Measurements from ENCODE around the gene HEATR5B. TPM values are rescaled to one million over a fixed set of nuclear protein-coding genes. Genes with fewer than 3 reads are reported as not detected.

Gene HEATR5B
- total RNA-seq, 1 experiment from 2014 or later, result 16.1 TPM

DNA sequence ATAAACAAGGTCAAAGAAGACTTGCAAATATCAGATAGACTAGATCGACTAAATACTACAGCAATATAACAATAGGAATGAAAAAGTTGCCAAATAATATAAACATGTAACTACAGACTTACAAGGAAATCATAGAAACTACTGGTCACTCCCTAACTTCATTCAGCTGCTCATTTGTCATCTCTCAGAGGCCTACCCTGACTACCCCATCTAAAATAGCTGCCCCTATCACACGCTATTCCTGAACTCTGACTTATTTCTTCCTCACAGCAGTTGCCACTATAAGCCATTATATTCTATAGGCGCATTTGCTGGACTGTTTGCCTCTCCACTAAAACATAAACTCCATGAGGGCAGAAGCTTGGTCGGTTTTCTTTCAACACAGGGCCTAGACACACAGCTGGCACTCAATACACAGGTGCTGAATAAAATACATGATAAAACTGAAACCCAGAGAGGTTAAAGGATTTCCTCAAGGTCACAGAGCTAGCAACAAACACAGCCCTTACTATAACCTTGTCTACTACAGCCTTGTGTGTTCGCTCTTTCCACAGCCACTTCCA is 119.6 kb downstream of the HEATR5B start:
- DNase-seq, result no peak
- H3K9me3 ChIP-seq, result no peaks in the 10 kb centered on the region
- BruUV-seq (replicated peaks), result no TSS peak
- intact Hi-C loops (cut with micrococcal nuclease; ENCODE audit: unreplicated experiment), result loop anchor here (5.0 kb wide), 1 partner anchor 118 kb away; the partner anchor contains the start of genes GPATCH11 and HEATR5B
- no peak overlapping the region for H3K4me3 ChIP-seq (ENCODE audit: low read depth, low read length)
- peaks cover 31% of the 10 kb centered on the region for H3K36me3 Mint-ChIP-seq (ENCODE audit: insufficient read depth, unreplicated experiment)
- no peaks in the 10 kb centered on the region for H3K9me3 Mint-ChIP-seq (ENCODE audit: unreplicated experiment)
- H3K36me3 ChIP-seq (ENCODE audit: control insufficient read depth, insufficient read depth, low read length), result no peaks in the 10 kb centered on the region
- ChIA-PET CTCF (no interaction called here), POLR2A (no interaction called here)
- H3K4me1 Mint-ChIP-seq (ENCODE audit: low read depth, unreplicated experiment), result peaks cover 33% of the 10 kb centered on the region
- H3K4me1 ChIP-seq, result peaks cover 36% of the 10 kb centered on the region
- H3K27ac Mint-ChIP-seq (ENCODE audit: unreplicated experiment), result peak overlapping the region; percentile 36
- H3K4me3 Mint-ChIP-seq (ENCODE audit: unreplicated experiment), result peak overlapping the region; percentile 98
- TF ChIP-seq, protein P1, sequence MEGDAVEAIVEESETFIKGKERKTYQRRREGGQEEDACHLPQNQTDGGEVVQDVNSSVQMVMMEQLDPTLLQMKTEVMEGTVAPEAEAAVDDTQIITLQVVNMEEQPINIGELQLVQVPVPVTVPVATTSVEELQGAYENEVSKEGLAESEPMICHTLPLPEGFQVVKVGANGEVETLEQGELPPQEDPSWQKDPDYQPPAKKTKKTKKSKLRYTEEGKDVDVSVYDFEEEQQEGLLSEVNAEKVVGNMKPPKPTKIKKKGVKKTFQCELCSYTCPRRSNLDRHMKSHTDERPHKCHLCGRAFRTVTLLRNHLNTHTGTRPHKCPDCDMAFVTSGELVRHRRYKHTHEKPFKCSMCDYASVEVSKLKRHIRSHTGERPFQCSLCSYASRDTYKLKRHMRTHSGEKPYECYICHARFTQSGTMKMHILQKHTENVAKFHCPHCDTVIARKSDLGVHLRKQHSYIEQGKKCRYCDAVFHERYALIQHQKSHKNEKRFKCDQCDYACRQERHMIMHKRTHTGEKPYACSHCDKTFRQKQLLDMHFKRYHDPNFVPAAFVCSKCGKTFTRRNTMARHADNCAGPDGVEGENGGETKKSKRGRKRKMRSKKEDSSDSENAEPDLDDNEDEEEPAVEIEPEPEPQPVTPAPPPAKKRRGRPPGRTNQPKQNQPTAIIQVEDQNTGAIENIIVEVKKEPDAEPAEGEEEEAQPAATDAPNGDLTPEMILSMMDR (IDR thresholded peaks at IDR 0.05; ENCODE audit: insufficient read depth in 1 of 2, low read depth in 1 of 2, low read length in 1 of 2, severe bottlenecking in 1 of 2, unreplicated experiment in 1 of 2), result no peak
- no peaks in the 10 kb centered on the region for H3K27me3 Mint-ChIP-seq (ENCODE audit: insufficient read depth, unreplicated experiment)
- H3K27me3 ChIP-seq (replicated peaks; ENCODE audit: control insufficient read depth, insufficient read depth, low read length), result no peaks in the 10 kb centered on the region

DNA sequence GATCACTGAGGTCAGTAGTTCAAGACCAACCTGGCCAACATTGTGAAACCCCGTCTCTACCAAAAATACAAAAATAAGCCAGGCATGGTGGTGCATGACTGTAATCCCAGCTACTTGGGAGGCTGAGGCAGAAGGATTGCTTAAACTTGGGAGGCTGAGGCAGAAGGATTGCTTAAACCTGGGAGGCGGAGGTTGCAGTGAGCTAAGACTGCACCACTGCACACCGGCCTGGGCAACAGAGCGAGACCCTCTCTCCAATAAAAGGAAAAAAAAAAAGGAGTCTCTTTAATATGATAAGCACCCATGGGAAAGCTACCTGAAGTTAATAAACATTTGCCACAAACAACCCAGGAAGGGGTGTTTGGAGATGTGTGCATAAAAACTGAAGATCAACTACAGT is 120.4 kb downstream of the HEATR5B start:
- H3K27me3 ChIP-seq (replicated peaks; ENCODE audit: control insufficient read depth, insufficient read depth, low read length), result no peaks in the 10 kb centered on the region
- H3K4me1 ChIP-seq, result peaks cover 36% of the 10 kb centered on the region
- Mint-ChIP-seq H3K36me3 (ENCODE audit: insufficient read depth, unreplicated experiment) (peaks cover 31% of the 10 kb centered on the region), H3K9me3 (ENCODE audit: unreplicated experiment) (no peaks in the 10 kb centered on the region), H3K4me1 (ENCODE audit: low read depth, unreplicated experiment) (peaks cover 33% of the 10 kb centered on the region), H3K27ac (ENCODE audit: unreplicated experiment) (no peak overlapping the region), H3K27me3 (ENCODE audit: insufficient read depth, unreplicated experiment) (no peaks in the 10 kb centered on the region), H3K4me3 (ENCODE audit: unreplicated experiment) (peak overlapping the region; percentile 54)
- no peaks in the 10 kb centered on the region for H3K36me3 ChIP-seq (ENCODE audit: control insufficient read depth, insufficient read depth, low read length)
- intact Hi-C loops (cut with micrococcal nuclease; ENCODE audit: unreplicated experiment), result no loop called here
- TF ChIP-seq, protein P1 (IDR thresholded peaks at IDR 0.05; ENCODE audit: insufficient read depth in 1 of 2, low read depth in 1 of 2, low read length in 1 of 2, severe bottlenecking in 1 of 2, unreplicated experiment in 1 of 2), result no peak
- no peaks in the 10 kb centered on the region for H3K9me3 ChIP-seq
- no TSS peak for BruUV-seq (replicated peaks)
- DNase-seq, result no peak
- H3K4me3 ChIP-seq (ENCODE audit: low read depth, low read length), result no peak overlapping the region
- CTCF ChIA-PET, result no interaction called here
- POLR2A ChIA-PET, result interaction anchor here (0.7 kb wide), 1 partner anchor 52 kb away, joined by 6 read pairs; no protein-coding TSS in a partner anchor

DNA sequence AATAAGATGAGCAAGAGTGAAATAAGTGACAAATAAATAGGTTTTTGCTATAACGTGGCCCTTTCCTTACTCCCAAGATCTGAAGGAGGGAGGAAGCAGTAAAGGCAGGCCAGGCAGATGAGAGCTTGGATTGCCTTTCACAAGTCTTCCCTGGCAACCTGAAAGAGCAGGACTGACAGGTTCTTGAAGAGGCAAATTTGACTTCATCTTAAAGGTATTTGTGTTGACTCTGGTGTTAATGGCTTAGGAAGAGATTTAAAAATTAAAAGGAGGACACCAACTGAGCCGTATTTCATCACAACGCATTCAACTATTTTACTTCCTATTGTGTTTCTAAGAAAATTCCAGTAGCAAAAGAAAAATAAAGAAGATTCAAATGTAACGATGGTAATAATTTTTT is 121.1 kb downstream of the HEATR5B start:
- Histone ChIP-seq H3K4me1 (peaks cover 30% of the 10 kb centered on the region), H3K9me3 (no peaks in the 10 kb centered on the region), H3K27me3 (replicated peaks; ENCODE audit: control insufficient read depth, insufficient read depth, low read length) (no peaks in the 10 kb centered on the region), H3K4me3 (ENCODE audit: low read depth, low read length) (no peak overlapping the region), H3K36me3 (ENCODE audit: control insufficient read depth, insufficient read depth, low read length) (no peaks in the 10 kb centered on the region)
- peak overlapping the region; percentile 87 for H3K27ac Mint-ChIP-seq (ENCODE audit: unreplicated experiment)
- H3K27me3 Mint-ChIP-seq (ENCODE audit: insufficient read depth, unreplicated experiment), result no peaks in the 10 kb centered on the region
- H3K9me3 Mint-ChIP-seq (ENCODE audit: unreplicated experiment), result no peaks in the 10 kb centered on the region
- POLR2A ChIA-PET, result no interaction called here
- H3K4me3 Mint-ChIP-seq (ENCODE audit: unreplicated experiment), result peak overlapping the region; percentile 54
- intact Hi-C loops (cut with micrococcal nuclease; ENCODE audit: unreplicated experiment), result no loop called here
- CTCF ChIA-PET, result no interaction called here
- H3K4me1 Mint-ChIP-seq (ENCODE audit: low read depth, unreplicated experiment), result peaks cover 33% of the 10 kb centered on the region
- BruUV-seq (replicated peaks), result no TSS peak
- H3K36me3 Mint-ChIP-seq (ENCODE audit: insufficient read depth, unreplicated experiment), result peaks cover 29% of the 10 kb centered on the region
- DNase-seq, result peak in 1 of 2 experiments; percentile 64
- TF ChIP-seq, protein P1 (IDR thresholded peaks at IDR 0.05; ENCODE audit: insufficient read depth in 1 of 2, low read depth in 1 of 2, low read length in 1 of 2, severe bottlenecking in 1 of 2, unreplicated experiment in 1 of 2), result no peak

Measured in Caco-2 (cell line).